Motor neuron (in vitro differentiated cells): ENCODE measurements around the gene POLD4. TPM values are rescaled to one million over a fixed set of nuclear protein-coding genes. Genes with fewer than 3 reads are reported as not detected.
"Not testable (repeated sequence)": the region's sequence is repeated elsewhere in the genome, so short reads cannot be mapped to it uniquely, and the experiment has no call there.

ENCODE experiments used
- ATAC-seq, 8 experiments: fragments of 200-7000 bp; cut with Tn5 transposase; replicated peaks in 6 of 8; 2 replicates each; pipeline ENCODE4 v1.8.0; 2021; ENCODE audit warnings: mild to moderate bottlenecking in 8 of 8, moderate library complexity in 8 of 8
- H3K27ac ChIP-seq, 2 donors: fragments of 250-450 bp; sonication (Bioruptor Pico); 2 replicates each; pipeline ENCODE4 v1.9.0; 2021; ENCODE audit warnings: antibody characterized with exemption in 2 of 2, mild to moderate bottlenecking in 2 of 2, moderate library complexity in 1 of 2
- H3K4me1 ChIP-seq, 2 donors: fragments of 250-450 bp; sonication (Bioruptor Pico); replicated peaks in 1 of 2; 2 replicates each; pipeline ENCODE4 v1.6.1; 2021; ENCODE audit warnings: antibody characterized with exemption in 2 of 2, mild to moderate bottlenecking in 2 of 2, moderate library complexity in 1 of 2
- H3K4me3 ChIP-seq, 5 donors: fragments of 250-450 bp; sonication (Bioruptor Pico); 2 replicates each; pipeline ENCODE4 v1.9.0; 2021; ENCODE audit warnings: antibody characterized with exemption in 5 of 5, mild to moderate bottlenecking in 5 of 5, moderate library complexity in 4 of 5
- WGBS, 10 experiments: fragments of 450-650 bp; shearing (Covaris generic); methylation state at CpG; one replicate each; pipeline ENCODE4 v1.0.0; 2022; 5-methylcytosine and 5-hydroxymethylcytosine counted together
- in situ Hi-C, 9 experiments: fragments of 400-800 bp; cut with MboI; loops; one replicate each; pipeline ENCODE4 v1.15.0; 2021; ENCODE audit warnings: low sequenced_read_pairs in 9 of 9, low pct_unique_long_range_greater_than_20kb in 2 of 9; ENCODE audit not compliant: unreplicated experiment in 9 of 9
- total RNA-seq, 8 experiments: library from RNA; unstranded; fragments of 300-600 nt; gene quantifications; 2 replicates each; pipeline versions ENCODE4 v1.2.3 to v1.2.4, GENCODE V29; 2022

The POLD4 gene
- total RNA-seq, 8 experiments from 2014 or later: 5.6 to 167 (median 24.4) TPM

DNA sequence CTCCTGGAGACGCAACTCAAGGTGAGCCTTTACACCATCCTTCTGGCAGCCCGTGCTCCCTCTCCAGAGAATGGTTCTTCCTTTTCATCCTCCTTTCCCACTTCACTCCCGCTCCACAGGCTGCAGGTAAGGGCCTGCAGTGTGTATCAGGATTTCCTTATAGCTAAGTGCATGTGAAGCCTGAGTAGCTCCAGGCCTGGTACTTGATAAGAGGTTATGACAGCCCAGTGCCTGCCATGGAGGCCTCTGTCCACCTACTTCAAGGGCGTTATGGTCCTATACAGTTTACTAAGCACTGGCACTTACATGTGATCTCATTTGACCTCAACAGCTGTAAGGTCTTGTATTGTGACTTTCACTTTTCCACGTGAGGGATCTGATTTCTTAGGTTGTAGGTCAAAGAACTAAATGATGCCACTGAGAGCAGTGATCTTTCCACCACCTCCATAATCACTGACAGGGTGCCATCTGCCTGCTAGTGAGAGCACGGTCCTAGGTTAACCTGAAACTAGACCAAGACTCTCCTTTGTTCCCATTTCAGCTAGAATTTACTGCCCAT, 32.0 kb downstream of the POLD4 start:
- in situ Hi-C loops: no loop called here
- H3K27ac ChIP-seq: no peak overlapping the region
- peaks cover 0 to 8% of the 10 kb centered on the region in 2 donors for H3K4me1 ChIP-seq
- ATAC-seq: no peak
- 60 to 100% (median 82%) methylated on average over 1 to 6 of the region's 6 CpGs for WGBS, 10 experiments
- no peak overlapping the region for H3K4me3 ChIP-seq

DNA sequence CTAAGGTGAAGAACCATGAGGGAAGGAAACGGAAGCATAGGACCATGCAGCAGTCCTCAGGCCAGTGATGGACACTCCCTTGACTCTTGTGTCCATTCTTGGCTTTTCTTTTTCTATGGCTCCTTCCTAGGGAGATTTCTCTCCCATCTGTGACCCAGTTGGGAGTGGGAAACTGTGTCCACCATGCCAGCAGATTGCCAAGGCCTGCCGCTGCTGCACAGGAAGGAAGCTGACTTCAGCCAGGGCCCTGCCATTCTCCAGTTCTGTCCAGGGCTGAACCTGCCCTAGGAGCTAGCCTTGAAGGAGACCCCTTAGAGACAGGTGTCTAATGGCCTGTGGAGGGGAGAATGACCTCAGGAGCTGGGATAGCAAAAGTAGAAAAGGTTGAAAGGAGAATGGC, 32.7 kb downstream of the POLD4 start:
- Histone ChIP-seq H3K4me1 (peaks cover 0 to 8% of the 10 kb centered on the region in 2 donors), H3K4me3 (no peak overlapping the region), H3K27ac (no peak overlapping the region)
- 89 to 100% (median 100%) methylated on average over 1 to 2 of the region's 2 CpGs; no CpG with 5 or more reads in 7 of the 10 experiments for whole genome bisulfite sequencing, 10 experiments
- in situ Hi-C loops: no loop called here
- no peak for ATAC-seq

DNA sequence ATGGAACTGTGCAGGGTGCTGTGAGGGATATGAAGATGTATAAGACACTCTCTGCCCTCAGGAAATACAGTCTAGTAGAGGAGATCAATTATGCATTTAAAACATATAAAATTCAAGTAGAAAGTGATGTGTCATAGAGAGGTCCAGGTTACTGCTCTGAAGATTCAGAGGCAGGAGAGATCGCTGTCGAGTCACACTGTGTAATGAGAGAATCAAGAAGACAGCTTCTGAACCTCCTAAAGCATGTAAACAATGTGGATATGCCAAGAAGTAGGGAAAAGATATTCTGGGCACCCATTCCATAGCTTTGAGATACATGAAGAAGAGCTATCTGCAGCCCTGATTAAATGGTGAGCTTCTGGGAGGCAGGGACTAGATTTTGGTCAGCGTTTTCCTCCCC, 33.3 kb downstream of the POLD4 start:
- Histone ChIP-seq H3K4me1 (peaks cover 0 to 8% of the 10 kb centered on the region in 2 donors), H3K27ac (no peak overlapping the region), H3K4me3 (no peak overlapping the region)
- no peak for ATAC-seq
- in situ Hi-C loops: no loop called here
- whole genome bisulfite sequencing, 10 experiments: 0 to 94% (median 73%) methylated on average over 1 to 3 of the region's 3 CpGs; no CpG with 5 or more reads in 2 of the 10 experiments

DNA sequence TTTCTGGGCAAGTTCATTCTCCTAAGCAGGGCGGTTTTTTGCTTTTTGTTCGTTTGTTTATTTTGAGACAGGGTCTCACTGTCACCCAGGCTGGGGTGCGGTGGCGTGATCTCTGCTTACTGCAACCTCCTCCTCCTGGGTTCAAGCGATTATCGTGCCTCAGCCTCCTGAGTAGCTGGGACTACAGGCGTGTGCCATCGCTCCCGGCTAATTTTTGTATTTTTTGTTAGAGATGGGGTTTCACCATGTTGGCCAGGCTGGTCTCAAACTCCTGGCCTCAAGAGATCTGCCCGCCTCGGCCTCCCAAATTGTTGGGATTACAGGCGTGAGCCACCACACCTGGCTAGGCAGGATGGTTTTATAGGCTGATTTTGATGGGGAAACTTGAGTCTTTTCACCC, 34.5 kb downstream of the POLD4 start:
- WGBS, 10 experiments: 52 to 100% (median 82%) methylated on average over 1 to 9 of the region's 12 CpGs; no CpG with 5 or more reads in 1 of the 10 experiments
- not testable (repeated sequence) for H3K27ac ChIP-seq, H3K4me1 ChIP-seq, ATAC-seq
- H3K4me3 ChIP-seq: peak overlapping the region in 3 of 5 donors; percentile 57 to 77 (median 63)
- in situ Hi-C loops: loop anchor here in 1 of 9 experiments (10.0 kb wide), 1 partner anchor 54 kb away; the partner anchor contains the start of gene GRK2

DNA sequence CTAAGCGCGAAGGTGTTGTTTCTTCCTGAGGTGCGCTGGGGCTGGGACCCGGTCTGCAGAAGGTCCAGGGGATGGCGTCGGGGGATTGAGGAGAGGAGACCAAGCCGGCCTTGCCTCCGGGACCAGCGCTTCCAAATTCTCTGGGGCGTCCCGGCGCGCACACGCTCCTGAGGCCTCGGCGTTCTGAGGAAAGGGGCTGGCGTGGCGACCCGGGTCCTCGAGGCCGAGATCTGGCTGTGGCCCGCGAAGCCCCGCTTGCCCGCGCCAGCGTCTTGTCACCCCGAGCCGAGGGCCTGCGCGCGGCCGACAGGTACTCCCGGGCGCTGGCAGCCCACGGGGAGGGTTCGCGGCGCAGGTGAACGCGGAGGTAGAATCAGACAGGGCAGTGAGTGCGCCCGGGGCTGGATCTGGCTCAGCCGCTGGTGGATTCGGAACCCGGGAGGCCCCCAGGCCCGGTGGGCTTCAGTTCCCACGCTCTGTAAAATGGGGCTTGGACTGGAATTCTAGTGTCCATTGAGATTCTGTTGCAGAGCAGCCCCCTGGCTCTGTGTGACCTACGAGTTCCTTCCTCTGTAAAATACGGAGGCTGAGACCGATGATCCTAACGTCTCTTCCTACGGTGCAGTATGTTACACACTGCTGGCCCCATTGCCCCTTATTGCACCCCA, 35.3 kb downstream of the POLD4 start:
- H3K27ac ChIP-seq: no peak overlapping the region

DNA sequence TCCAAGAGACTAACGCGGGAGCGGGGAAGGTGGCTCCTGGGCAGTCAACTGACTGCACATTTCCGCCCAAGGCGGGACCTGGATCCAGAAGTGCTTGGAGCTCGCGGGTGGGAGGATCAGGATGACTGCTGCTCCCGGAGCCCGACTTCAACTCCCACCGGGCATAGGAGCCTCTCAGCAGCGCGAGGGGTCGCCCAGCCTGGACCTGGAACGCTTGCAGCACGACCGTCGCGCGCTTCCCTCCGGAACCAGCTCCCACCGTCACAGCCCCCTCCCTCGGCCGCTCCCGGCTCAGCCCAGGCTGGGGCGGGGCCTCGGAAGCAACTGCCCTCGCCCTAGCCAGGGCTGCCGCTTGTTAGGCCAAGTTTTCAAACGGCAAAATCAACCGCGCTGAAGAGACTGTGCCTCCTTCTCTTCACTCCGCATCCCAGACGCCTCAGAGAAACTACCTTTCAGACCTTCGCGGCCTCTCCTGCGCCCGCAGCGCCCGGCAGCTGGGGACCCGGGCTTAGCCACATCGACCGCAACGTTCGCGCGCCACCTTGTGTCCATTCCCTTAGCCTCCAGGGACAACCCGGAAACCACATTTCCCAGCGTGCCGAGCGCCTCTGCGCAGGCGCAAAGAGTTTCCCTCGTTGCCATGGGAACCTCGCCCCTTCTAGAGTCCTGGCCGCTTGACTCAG, 36.0 kb downstream of the POLD4 start:
- in situ Hi-C loops: loop anchor here in 1 of 9 experiments (10.0 kb wide), 1 partner anchor 53 kb away; the partner anchor contains the start of gene GRK2
- peak; percentile 82 to 92 (median 90) for ATAC-seq
- H3K4me1 ChIP-seq: peaks cover 0 to 8% of the 10 kb centered on the region in 2 donors
- peak overlapping the region; percentile 13 to 83 for H3K27ac ChIP-seq
- 0 to 5% (median 1%) methylated on average over 3 to 16 of the region's 55 CpGs; no CpG with 5 or more reads in 4 of the 10 experiments for whole genome bisulfite sequencing, 10 experiments
- peak overlapping the region; percentile 52 to 77 (median 63) for H3K4me3 ChIP-seq

More for the DNA sequence above, 35.3 kb downstream of the POLD4 start:
- in situ Hi-C loops: loop anchor here in 1 of 9 experiments (10.0 kb wide), 1 partner anchor 53 kb away; the partner anchor contains the start of gene GRK2
- peaks cover 0 to 8% of the 10 kb centered on the region in 2 donors for H3K4me1 ChIP-seq
- peak; percentile 13 to 39 (median 32) for ATAC-seq
- peak overlapping the region; percentile 52 to 77 (median 63) for H3K4me3 ChIP-seq
- 0% methylated on average over 2 to 19 of the region's 53 CpGs; no CpG with 5 or more reads in 3 of the 10 experiments for WGBS, 10 experiments

DNA sequence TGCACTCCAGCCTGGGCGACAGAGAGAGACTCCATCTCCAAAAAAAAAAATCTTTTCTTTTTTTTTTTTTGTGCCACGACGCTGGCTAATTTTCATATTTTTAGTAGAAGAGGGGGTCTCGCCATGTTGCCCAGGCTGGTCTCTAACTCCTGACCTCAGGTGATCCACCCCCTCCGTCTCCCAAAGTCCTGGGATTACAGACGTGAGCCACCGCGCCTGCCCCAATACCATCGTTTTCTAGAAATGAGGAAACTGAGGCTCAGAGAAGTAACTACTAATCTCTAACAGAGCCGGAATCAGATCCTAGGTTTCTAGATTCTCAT, 36.5 kb downstream of the POLD4 start:
- in situ Hi-C loops: loop anchor here in 1 of 9 experiments (10.0 kb wide), 1 partner anchor 52 kb away; the partner anchor contains the start of gene GRK2
- Histone ChIP-seq H3K27ac (peak overlapping the region; percentile 13 to 83), H3K4me1 (peaks cover 0 to 8% of the 10 kb centered on the region in 2 donors), H3K4me3 (peak overlapping the region; percentile 52 to 77 (median 63))
- WGBS, 10 experiments: 0 to 14% (median 0%) methylated on average over 1 to 8 of the region's 10 CpGs; no CpG with 5 or more reads in 3 of the 10 experiments
- no peak for ATAC-seq

DNA sequence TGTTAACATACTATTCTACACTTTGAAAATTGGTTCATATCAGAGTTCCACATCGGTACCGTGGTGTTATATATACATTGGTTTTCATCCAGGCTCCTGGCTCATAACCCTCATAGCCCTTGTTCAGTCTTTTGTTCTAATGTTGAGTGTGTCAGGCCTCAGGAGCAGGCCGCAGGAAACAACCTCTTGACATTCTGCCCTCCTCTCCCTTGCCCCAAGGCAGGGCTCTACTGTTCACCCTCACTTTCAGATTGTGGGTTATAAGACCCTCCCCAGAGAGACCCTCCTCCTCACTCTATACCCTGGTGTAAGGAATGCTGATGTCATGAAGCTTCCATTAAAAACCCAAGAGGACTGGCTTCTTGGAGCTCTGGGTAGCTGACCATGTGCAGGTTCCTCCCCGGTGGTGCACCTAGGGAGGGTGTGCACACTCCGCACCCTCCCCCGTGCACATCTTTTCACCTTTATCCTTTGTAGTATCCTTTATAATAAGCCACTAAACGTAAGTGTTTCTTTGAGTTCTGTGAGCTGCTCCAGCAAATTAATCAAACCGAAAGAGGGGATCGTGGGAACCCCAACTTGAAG, 37.9 kb downstream of the POLD4 start:
- H3K4me1 ChIP-seq: peaks cover 0 to 8% of the 10 kb centered on the region in 2 donors
- in situ Hi-C loops: loop anchor here in 1 of 9 experiments (10.0 kb wide), 1 partner anchor 51 kb away; the partner anchor contains the start of gene GRK2
- WGBS, 10 experiments: 37 to 100% (median 78%) methylated on average over 1 to 6 of the region's 9 CpGs; no CpG with 5 or more reads in 2 of the 10 experiments
- ATAC-seq: no peak
- no peak overlapping the region for H3K4me3 ChIP-seq
- no peak overlapping the region for H3K27ac ChIP-seq

DNA sequence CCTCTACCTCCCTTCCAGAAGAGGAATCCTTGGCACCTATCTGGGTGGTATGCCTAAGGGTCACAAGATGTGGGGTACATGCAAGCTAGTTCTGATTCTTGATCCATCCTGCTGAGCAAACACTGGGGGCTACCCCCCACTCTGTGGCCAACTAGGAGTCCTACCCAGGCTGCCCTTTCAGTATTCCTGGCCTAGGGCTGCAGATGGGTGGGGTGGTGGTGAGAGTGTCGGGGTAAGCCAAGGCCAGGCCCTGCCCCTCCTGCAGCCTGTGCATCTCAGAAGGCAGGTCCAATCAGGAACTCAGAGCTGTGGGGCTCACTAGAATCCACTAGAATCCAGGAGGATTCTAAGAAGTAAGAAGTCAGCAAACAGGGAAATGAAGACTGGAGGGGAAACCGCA, 39.1 kb downstream of the POLD4 start:
- Histone ChIP-seq H3K4me1 (peaks cover 0 to 8% of the 10 kb centered on the region in 2 donors), H3K27ac (no peak overlapping the region), H3K4me3 (no peak overlapping the region)
- 80 to 100% methylated on average over 1 of the region's 2 CpGs; no CpG with 5 or more reads in 8 of the 10 experiments for WGBS, 10 experiments
- in situ Hi-C loops: loop anchor here in 1 of 9 experiments (10.0 kb wide), 1 partner anchor 49 kb away; the partner anchor contains the start of gene GRK2
- ATAC-seq: no peak

DNA sequence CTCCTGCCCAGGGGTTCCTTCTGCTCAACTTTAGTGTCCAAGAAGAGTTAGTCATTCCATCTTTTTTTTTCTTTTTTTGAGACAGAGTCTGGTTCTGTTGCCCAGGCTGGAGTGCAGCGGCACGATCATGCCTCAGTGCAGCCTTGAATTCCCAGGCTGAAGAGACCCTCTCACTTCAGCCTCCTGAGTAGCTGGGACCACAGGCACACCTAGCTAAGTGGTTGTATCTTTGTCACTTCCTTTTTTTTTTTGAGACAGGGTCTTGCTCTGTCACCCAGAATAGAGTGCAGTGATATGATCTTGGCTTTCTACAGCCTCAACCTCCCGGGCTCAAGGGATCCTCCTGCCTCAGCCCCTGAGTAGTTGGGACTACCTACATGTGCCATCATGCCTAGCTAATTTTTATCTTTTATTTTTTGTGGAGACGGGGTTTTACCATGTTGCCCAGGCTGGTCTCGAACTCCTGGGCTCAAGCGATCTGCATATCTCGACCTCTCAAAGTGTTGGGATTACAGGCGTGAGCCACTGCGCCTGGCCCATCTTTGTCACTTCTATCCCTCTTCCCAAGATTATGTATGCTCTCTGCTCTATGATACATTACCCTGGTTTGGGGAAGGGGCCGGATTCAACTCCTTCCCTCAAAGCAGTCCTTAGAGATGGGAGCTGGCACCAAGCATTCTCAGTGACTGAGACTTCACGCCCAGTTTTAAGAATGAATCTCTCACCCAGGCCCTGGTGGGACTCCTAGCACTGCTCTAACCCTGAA, 40.0 kb downstream of the POLD4 start:
- no peak for ATAC-seq
- H3K4me1 ChIP-seq: peaks cover 0 to 3% of the 10 kb centered on the region in 2 donors
- H3K4me3 ChIP-seq: no peak overlapping the region
- no peak overlapping the region for H3K27ac ChIP-seq
- in situ Hi-C loops: loop anchor here in 1 of 9 experiments (10.0 kb wide), 1 partner anchor 49 kb away; the partner anchor contains the start of gene GRK2
- 77 to 100% (median 91%) methylated on average over 2 to 8 of the region's 11 CpGs; no CpG with 5 or more reads in 1 of the 10 experiments for whole genome bisulfite sequencing, 10 experiments

DNA sequence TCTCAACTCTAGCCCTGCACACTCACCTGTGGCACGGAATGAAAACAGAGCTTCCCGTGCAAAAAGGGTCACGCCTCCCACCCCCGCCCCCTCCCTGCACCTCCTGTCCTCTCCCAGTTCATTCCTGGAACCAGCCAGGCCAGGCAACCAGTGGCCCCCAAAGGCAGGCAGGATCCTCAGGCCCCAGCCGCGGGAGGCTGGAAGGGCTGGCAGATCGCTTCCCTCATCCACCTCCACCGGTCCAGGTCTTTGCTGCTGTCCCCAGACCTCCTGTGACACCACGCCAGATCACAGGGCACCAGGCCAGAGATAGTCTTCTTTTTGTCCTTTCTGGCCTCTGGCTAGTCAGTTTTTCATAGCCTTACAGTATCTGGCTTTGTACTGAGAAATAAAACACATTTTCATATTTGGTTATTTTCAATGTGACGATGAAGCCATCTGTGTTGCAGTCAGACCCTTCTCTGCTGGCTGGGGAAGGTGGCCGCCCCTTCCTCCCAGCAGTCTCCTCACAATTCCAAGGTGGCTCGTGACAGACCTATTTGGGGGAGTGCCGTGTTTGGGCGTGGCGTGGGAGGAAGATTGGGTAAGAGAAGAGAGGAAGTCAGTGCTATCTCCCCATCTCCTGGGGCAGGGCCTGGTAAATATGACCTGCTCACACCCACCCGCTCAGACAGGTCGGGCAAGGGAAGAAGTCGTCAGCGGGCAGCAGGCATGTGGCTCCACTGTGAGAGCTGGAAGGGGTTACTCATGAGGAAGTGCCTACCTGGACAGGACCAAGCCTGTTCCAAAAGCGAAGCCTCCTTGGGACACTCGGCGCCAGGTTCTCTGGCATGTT, 40.9 kb downstream of the POLD4 start:
- ATAC-seq: no peak
- 71 to 100% (median 87%) methylated on average over 1 to 9 of the region's 22 CpGs; no CpG with 5 or more reads in 2 of the 10 experiments for WGBS, 10 experiments
- H3K4me3 ChIP-seq: no peak overlapping the region
- in situ Hi-C loops: loop anchor here in 1 of 9 experiments (10.0 kb wide), 1 partner anchor 48 kb away; the partner anchor contains the start of gene GRK2
- H3K27ac ChIP-seq: no peak overlapping the region
- peaks cover 0 to 3% of the 10 kb centered on the region in 2 donors for H3K4me1 ChIP-seq
